Calu3 (cell line): ENCODE data around the gene UBR4. TPM values are rescaled to one million over a fixed set of nuclear protein-coding genes. Genes with fewer than 3 reads are reported as not detected.

Experiments
- BruUV-seq: library from RNA; stranded (reverse); fragments of 400-500 nt; replicated peaks from 2 replicates; lab custom pipeline; 2021; lab: Mats Ljungman, UMichigan
- CTCF ChIA-PET: fragments of 300-600 bp; sonication (Branson Sonifier 250); formaldehyde crosslinking; loops from one replicate; lab custom pipeline; 2022; ENCODE audit warnings: antibody characterized with exemption; lab: Charles Lee
- DNase-seq: peaks from one replicate; pipeline ENCODE4 v3.0.0; 2022
- H3K27ac Mint-ChIP-seq: one replicate; pipeline ENCODE4 v1.8.0; 2022; ENCODE audit warnings: mixed read lengths; ENCODE audit not compliant: unreplicated experiment
- H3K27me3 Mint-ChIP-seq: one replicate; pipeline ENCODE4 v1.8.0; 2022; ENCODE audit warnings: mixed read lengths; ENCODE audit not compliant: unreplicated experiment
- H3K36me3 Mint-ChIP-seq: one replicate; pipeline ENCODE4 v1.8.0; 2022; ENCODE audit warnings: mild to moderate bottlenecking, moderate library complexity, mixed read lengths; ENCODE audit not compliant: insufficient read depth, unreplicated experiment
- H3K4me1 Mint-ChIP-seq: one replicate; pipeline ENCODE4 v1.8.0; 2022; ENCODE audit warnings: mild to moderate bottlenecking, low read depth, mixed read lengths; ENCODE audit not compliant: unreplicated experiment
- H3K4me3 Mint-ChIP-seq: one replicate; pipeline ENCODE4 v1.8.0; 2022; ENCODE audit warnings: mild to moderate bottlenecking, low read depth, moderate library complexity, mixed read lengths; ENCODE audit not compliant: unreplicated experiment
- H3K9me3 Mint-ChIP-seq: one replicate; pipeline ENCODE4 v1.8.0; 2022; ENCODE audit warnings: low read depth, mixed read lengths; ENCODE audit not compliant: unreplicated experiment
- intact Hi-C: fragments of 100-400 bp; cut with micrococcal nuclease; formaldehyde crosslinking; loops from one replicate; pipeline ENCODE4 v1.10.0; 2022; ENCODE audit not compliant: unreplicated experiment
- total RNA-seq: library from RNA; stranded (reverse); gene quantifications from 2 replicates; pipeline ENCODE4 v1.2.3, GENCODE V29; 2022
- TF ChIP-seq, protein P1 (sequence below): fragments of 200-600 bp; IDR thresholded peaks from one replicate; pipeline ENCODE4 v1.8.0; 2022; ENCODE audit warnings: antibody characterized with exemption; ENCODE audit not compliant: unreplicated experiment

Gene UBR4
- total RNA-seq, 1 experiment from 2014 or later = 123 TPM

DNA sequence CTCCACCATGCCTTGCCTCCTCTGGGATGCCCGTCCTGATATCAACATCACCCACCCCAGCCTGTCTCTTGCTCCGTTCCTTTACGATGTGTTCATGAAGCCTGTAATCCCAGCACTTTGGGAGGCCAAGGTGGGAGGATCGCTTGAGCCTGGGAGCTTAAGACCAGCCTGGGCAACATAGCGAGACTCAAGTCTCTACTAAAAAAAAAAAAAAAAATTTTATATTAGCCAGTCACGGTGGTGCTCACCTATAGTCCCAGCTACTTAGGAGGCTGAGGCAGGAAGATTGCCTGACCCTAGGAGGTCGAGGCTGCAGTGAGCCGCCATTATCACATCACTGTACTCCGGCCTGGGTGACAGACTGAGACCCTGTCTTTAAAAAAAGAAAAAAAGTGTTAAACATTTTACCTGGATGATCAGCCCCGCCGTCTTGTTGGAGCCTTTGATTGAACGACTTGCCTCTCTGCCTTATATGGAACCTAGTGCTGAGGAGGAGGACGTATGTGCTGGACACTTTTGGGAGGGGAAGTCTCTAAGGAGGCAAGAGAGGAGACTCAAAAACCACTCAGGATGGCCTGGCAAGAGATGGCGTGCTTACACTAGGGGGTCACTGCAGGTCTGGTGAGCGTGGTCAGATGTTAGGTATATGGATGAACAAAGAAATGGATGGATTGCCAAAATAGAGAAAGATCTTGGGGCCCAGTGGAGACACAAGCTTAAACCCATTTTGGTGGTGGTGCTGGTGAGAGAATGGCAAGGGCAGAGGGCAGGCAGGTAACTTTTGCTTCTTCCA is 173.1 kb downstream of the UBR4 start:
- intact Hi-C loops = no loop called here
- BruUV-seq = no TSS peak
- Mint-ChIP-seq H3K9me3 (no peaks in the 10 kb centered on the region), H3K4me1 (no peaks in the 10 kb centered on the region), H3K4me3 (no peak overlapping the region), H3K27me3 (no peaks in the 10 kb centered on the region), H3K36me3 (peaks cover 6% of the 10 kb centered on the region), H3K27ac (no peak overlapping the region)
- no peak for DNase-seq
- CTCF ChIA-PET = no interaction called here
- TF ChIP-seq, protein P1, sequence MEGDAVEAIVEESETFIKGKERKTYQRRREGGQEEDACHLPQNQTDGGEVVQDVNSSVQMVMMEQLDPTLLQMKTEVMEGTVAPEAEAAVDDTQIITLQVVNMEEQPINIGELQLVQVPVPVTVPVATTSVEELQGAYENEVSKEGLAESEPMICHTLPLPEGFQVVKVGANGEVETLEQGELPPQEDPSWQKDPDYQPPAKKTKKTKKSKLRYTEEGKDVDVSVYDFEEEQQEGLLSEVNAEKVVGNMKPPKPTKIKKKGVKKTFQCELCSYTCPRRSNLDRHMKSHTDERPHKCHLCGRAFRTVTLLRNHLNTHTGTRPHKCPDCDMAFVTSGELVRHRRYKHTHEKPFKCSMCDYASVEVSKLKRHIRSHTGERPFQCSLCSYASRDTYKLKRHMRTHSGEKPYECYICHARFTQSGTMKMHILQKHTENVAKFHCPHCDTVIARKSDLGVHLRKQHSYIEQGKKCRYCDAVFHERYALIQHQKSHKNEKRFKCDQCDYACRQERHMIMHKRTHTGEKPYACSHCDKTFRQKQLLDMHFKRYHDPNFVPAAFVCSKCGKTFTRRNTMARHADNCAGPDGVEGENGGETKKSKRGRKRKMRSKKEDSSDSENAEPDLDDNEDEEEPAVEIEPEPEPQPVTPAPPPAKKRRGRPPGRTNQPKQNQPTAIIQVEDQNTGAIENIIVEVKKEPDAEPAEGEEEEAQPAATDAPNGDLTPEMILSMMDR = no peak

DNA sequence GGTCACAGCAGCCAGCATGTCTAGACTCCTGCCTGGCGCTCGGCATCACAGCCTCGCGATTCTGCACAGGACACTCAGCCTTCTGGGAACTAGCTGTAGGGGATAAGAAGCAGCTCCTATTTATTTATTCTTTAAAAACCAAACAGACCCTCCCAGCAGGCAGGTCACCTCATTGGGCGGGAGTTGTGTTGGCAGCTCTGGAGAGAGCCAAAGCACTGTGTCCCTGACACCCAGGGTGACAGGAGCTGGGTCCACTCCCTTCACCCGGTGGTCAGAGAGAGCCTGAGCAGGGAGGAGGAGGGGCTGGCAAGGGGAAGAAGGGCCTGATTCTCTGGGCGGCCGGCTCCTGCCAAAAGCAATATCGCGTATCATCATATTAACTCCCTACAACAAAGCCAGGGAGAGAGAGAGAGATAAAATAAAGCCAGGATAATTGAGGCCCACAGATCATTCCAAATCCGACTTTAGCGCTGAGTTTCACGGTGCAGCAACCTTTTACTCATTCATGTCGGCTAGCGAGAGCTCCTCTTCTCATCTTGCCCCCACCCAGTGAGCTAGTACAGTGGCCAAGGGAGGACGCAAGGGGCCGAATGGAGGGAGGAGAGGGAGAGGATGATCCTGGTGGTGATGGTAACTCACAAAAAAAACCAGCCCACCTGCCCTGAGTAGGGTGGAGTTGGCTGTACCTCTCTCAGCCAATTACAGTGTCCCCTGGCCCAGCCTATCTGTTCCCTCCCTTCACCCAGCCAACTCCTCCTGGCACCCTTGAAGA is 173.8 kb downstream of the UBR4 start:
- H3K4me3 Mint-ChIP-seq = no peak overlapping the region
- DNase-seq = no peak
- CTCF ChIA-PET = interaction anchor here (1.0 kb wide), 1 partner anchor 129 kb away, joined by 3 read pairs; no protein-coding TSS in a partner anchor
- intact Hi-C loops = no loop called here
- no TSS peak for BruUV-seq
- H3K4me1 Mint-ChIP-seq = no peaks in the 10 kb centered on the region
- H3K27me3 Mint-ChIP-seq = no peaks in the 10 kb centered on the region
- no peak overlapping the region for H3K27ac Mint-ChIP-seq
- no peaks in the 10 kb centered on the region for H3K9me3 Mint-ChIP-seq
- H3K36me3 Mint-ChIP-seq = peaks cover 6% of the 10 kb centered on the region
- TF ChIP-seq, protein P1 = no peak

DNA sequence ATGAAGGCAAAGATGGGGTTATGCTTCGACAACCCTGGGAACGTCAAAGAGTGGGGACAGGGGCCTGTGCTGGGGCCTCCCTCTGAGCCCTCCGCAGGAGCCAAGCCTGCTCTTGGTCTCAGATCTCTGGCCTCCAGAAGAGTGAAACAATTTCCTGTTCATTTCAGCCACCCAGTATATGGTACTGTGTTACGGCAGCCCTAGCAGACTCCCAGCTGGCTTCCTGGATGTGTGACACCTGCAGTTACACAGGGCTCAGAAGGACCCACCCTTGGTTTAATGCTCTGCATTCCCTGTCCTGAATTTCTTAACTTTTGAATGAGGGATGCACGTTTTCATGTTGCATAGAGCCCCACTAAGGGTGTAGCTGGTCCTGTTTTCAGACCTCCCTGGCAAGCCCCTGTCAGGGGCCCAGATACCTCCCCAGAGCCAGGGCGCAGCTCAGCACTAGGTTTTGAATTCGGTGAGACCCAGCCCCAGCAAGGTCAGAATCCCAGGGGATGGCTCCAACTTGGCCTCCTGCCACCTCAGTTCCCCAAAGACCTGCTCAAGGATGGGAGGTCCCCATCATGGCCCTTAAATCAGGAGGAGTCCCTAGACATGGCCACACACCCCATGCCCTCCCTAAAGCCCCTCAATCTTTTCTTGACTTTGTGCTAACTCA is 174.6 kb downstream of the UBR4 start:
- Mint-ChIP-seq H3K9me3 (no peaks in the 10 kb centered on the region), H3K27ac (no peak overlapping the region), H3K36me3 (peaks cover 6% of the 10 kb centered on the region), H3K4me3 (no peak overlapping the region), H3K27me3 (no peaks in the 10 kb centered on the region), H3K4me1 (no peaks in the 10 kb centered on the region)
- CTCF ChIA-PET = interaction anchor here (1.0 kb wide), 1 partner anchor 128 kb away, joined by 3 read pairs; no protein-coding TSS in a partner anchor
- no peak for DNase-seq
- intact Hi-C loops = no loop called here
- TF ChIP-seq, protein P1 = no peak
- BruUV-seq = no TSS peak

DNA sequence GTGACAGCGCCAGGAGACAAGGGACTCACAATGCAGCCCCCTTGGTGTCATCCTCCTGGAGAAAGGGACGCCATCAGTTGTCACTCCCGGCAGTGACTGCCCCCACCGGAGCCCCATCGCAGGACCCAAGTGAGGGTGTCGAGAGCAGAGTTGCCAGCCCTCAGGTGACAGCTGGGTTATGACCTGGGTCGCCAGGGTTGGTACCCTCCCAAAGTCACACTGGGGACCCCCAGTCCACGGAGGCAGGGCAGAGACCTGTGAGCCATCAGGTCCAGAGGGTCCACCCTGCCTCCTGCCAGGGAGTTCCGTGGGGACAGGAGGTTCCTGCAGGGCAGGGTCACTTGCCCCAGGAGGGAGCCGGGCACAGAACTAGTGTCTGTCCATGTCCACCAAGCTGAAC is 175.3 kb downstream of the UBR4 start:
- Mint-ChIP-seq H3K27me3 (no peaks in the 10 kb centered on the region), H3K36me3 (peaks cover 6% of the 10 kb centered on the region), H3K4me3 (no peak overlapping the region), H3K27ac (no peak overlapping the region), H3K9me3 (no peaks in the 10 kb centered on the region), H3K4me1 (no peaks in the 10 kb centered on the region)
- no TSS peak for BruUV-seq
- intact Hi-C loops = no loop called here
- CTCF ChIA-PET = no interaction called here
- no peak for DNase-seq
- TF ChIP-seq, protein P1 = no peak
